Keratinocyte (primary cell): ENCODE data around the gene SH2B3.

ENCODE experiments used
- EZH2 ChIP-seq: IDR thresholded peaks from one replicate; pipeline ENCODE4 v1.6.1; 2012; ENCODE audit warnings: inconsistent platforms, mild to moderate bottlenecking, low read length, moderate library complexity
- TF ChIP-seq, protein P1 (sequence below), 3 experiments: IDR thresholded peaks in 1 of 3; conservative IDR thresholded peaks in 1 of 3; optimal IDR thresholded peaks in 1 of 3; 2 replicates in 2 of 3; 3 replicates in 1 of 3; pipeline versions ENCODE3 to v1.5.1; 2011; ENCODE audit warnings: low read length in 3 of 3, mild to moderate bottlenecking in 3 of 3, moderate library complexity in 2 of 3, control low read depth in 1 of 3, inconsistent platforms in 1 of 3; ENCODE audit not compliant: insufficient read depth in 2 of 3; ENCODE audit errors: extremely low read depth in 1 of 3

- TF ChIP-seq, protein P1, sequence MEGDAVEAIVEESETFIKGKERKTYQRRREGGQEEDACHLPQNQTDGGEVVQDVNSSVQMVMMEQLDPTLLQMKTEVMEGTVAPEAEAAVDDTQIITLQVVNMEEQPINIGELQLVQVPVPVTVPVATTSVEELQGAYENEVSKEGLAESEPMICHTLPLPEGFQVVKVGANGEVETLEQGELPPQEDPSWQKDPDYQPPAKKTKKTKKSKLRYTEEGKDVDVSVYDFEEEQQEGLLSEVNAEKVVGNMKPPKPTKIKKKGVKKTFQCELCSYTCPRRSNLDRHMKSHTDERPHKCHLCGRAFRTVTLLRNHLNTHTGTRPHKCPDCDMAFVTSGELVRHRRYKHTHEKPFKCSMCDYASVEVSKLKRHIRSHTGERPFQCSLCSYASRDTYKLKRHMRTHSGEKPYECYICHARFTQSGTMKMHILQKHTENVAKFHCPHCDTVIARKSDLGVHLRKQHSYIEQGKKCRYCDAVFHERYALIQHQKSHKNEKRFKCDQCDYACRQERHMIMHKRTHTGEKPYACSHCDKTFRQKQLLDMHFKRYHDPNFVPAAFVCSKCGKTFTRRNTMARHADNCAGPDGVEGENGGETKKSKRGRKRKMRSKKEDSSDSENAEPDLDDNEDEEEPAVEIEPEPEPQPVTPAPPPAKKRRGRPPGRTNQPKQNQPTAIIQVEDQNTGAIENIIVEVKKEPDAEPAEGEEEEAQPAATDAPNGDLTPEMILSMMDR (optimal IDR thresholded peaks at IDR 0.05 in 1 of 3, IDR thresholded peaks at IDR 0.05 in 1 of 3, conservative IDR thresholded peaks at IDR 0.05 in 1 of 3; ENCODE audit: extremely low read depth in 1 of 3, insufficient read depth in 2 of 3, low read length in 3 of 3), result no peak
- no peak for TF ChIP-seq EZH2
Observed at GRCh38 chr12:111414711-111415252, 9.1 kb downstream of the SH2B3 start.
